Measurements from ENCODE around the gene UNC119B. TPM values are rescaled to one million over a fixed set of nuclear protein-coding genes. Genes with fewer than 3 reads are reported as not detected.
A peak's percentile ranks its signal among the peaks of the same experiment; 100 is the strongest.
"Not testable (repeated sequence)": the region's sequence is repeated elsewhere in the genome, so short reads cannot be mapped to it uniquely, and the experiment has no call there.

The UNC119B gene
- total RNA-seq, 4 donors from 2014 or later = 20.4 to 27.1 (median 22.1) TPM

GRCh38 chr12:120668091-120668867 lies 42.0 kb upstream of the UNC119B start:
- Histone ChIP-seq H3K27ac (no peak overlapping the region), H3K36me3 (no peaks in the 10 kb centered on the region), H3K27me3 (no peaks in the 10 kb centered on the region), H3K4me1 (peaks cover 0 to 17% (median 5%) of the 10 kb centered on the region in 4 donors), H3K4me3 (no peak overlapping the region), H3K9me3 (no peaks in the 10 kb centered on the region)
- TF ChIP-seq EP300 (IDR thresholded peaks at IDR 0.05) (no peak), POLR2A (IDR thresholded peaks at IDR 0.05) (no peak)
- TF ChIP-seq, protein P1, sequence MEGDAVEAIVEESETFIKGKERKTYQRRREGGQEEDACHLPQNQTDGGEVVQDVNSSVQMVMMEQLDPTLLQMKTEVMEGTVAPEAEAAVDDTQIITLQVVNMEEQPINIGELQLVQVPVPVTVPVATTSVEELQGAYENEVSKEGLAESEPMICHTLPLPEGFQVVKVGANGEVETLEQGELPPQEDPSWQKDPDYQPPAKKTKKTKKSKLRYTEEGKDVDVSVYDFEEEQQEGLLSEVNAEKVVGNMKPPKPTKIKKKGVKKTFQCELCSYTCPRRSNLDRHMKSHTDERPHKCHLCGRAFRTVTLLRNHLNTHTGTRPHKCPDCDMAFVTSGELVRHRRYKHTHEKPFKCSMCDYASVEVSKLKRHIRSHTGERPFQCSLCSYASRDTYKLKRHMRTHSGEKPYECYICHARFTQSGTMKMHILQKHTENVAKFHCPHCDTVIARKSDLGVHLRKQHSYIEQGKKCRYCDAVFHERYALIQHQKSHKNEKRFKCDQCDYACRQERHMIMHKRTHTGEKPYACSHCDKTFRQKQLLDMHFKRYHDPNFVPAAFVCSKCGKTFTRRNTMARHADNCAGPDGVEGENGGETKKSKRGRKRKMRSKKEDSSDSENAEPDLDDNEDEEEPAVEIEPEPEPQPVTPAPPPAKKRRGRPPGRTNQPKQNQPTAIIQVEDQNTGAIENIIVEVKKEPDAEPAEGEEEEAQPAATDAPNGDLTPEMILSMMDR (IDR thresholded peaks at IDR 0.05) = no peak
- WGBS, 2 donors = 65 to 74% methylated on average over 20 of the region's 20 CpGs
- DNase-seq (ENCODE audit: low spot score in 2 of 2) = no peak

GRCh38 chr12:120668868-120669840 lies 41.1 kb upstream of the UNC119B start:
- peaks cover 0 to 17% (median 5%) of the 10 kb centered on the region in 4 donors for H3K4me1 ChIP-seq
- no peaks in the 10 kb centered on the region for H3K27me3 ChIP-seq
- peak overlapping the region; percentile 5 to 70 (median 43) for H3K27ac ChIP-seq
- H3K36me3 ChIP-seq = no peaks in the 10 kb centered on the region
- TF ChIP-seq EP300 (IDR thresholded peaks at IDR 0.05) = no peak
- TF ChIP-seq, protein P1 (IDR thresholded peaks at IDR 0.05) = no peak
- TF ChIP-seq POLR2A (IDR thresholded peaks at IDR 0.05) = no peak
- DNase-seq (ENCODE audit: low spot score in 2 of 2) = peak in 1 of 2 donors; percentile 14
- H3K4me3 ChIP-seq = peak overlapping the region in 1 of 4 donors; percentile 10
- 27 to 34% methylated on average over 14 to 19 of the region's 19 CpGs for whole genome bisulfite sequencing, 2 donors
- H3K9me3 ChIP-seq = no peaks in the 10 kb centered on the region

- 93 to 96% methylated on average over 6 of the region's 6 CpGs for WGBS, 2 donors
- peaks cover 0 to 17% (median 5%) of the 10 kb centered on the region in 4 donors for H3K4me1 ChIP-seq
- H3K36me3 ChIP-seq; H3K9me3 ChIP-seq; H3K27me3 ChIP-seq; H3K27ac ChIP-seq; H3K4me3 ChIP-seq; DNase-seq (ENCODE audit: low spot score in 2 of 2): not testable (repeated sequence)
Observed at GRCh38 chr12:120670237-120670636, 40.0 kb upstream of the UNC119B start.

DNA sequence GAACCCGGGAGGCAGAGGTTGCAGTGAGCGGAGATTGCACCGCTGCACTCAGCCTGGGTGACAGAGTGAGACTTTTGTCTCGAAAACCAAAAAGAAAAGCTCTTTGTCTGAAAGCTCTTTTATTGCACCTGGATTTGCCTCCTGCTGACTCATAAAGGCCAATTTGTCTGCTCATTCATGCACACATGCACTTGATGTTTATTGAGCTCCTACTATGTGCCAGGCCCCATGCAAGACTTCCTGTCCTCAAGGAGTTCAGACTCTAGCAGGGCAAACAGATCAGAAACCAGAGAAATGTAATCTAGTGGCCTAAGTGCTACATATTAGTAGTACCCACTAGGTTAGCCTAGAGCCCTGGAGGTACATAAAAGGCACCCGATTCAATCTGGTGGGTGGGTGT lies 39.6 kb upstream of the UNC119B start:
- Histone ChIP-seq H3K4me1 (peaks cover 0 to 17% (median 5%) of the 10 kb centered on the region in 4 donors), H3K27ac (no peak overlapping the region), H3K36me3 (no peaks in the 10 kb centered on the region), H3K9me3 (no peaks in the 10 kb centered on the region), H3K4me3 (no peak overlapping the region), H3K27me3 (no peaks in the 10 kb centered on the region)
- DNase-seq (ENCODE audit: low spot score in 2 of 2) = no peak
- WGBS, 2 donors = 85 to 94% methylated on average over 5 of the region's 5 CpGs
- no peak for TF ChIP-seq EP300 (IDR thresholded peaks at IDR 0.05)

DNA sequence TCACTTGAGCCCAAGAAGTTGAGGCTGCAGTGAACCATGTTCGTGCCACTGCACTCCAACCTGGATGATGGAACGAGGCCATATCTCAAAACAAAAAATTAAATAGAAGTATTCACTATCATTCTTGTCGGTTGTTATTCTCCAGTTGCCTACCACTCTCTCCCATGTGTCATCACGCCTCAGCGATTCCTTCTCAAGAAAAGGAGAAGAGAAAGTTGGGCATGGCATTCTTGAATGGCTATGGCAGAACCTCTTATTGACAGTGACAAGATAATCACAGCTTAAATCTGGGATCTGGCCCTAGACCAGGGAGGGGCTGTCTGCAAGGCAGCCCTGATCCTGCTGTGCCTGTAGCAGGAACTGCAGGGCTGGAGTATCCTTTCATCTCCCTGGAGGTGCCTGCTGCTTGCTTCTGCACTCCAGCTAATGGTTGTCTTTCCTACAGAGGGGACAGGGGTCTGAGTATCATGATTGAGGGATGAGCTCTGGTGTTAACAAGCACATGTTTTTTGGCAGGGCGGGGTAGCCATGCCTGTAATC lies 36.1 kb upstream of the UNC119B start:
- no peak overlapping the region for H3K27ac ChIP-seq
- no peaks in the 10 kb centered on the region for H3K36me3 ChIP-seq
- H3K27me3 ChIP-seq = no peaks in the 10 kb centered on the region
- DNase-seq (ENCODE audit: low spot score in 2 of 2) = no peak
- WGBS, 2 donors = 84 to 89% methylated on average over 6 of the region's 6 CpGs
- no peaks in the 10 kb centered on the region for H3K9me3 ChIP-seq
- H3K4me3 ChIP-seq = no peak overlapping the region
- TF ChIP-seq, protein P1 (IDR thresholded peaks at IDR 0.05) = no peak
- TF ChIP-seq EP300 (IDR thresholded peaks at IDR 0.05) = no peak
- no peak for TF ChIP-seq POLR2A (IDR thresholded peaks at IDR 0.05)
- peaks cover 0 to 11% (median 4%) of the 10 kb centered on the region in 4 donors for H3K4me1 ChIP-seq

Measured in tibial nerve (tissue), 4 donors.